Endothelial cell of umbilical vein (primary cell): ENCODE measurements around the gene MATK. TPM values are rescaled to one million over a fixed set of nuclear protein-coding genes. Genes with fewer than 3 reads are reported as not detected.

Source experiments
- BruUV-seq: library from RNA; stranded (reverse); fragments of 400-500 nt; replicated peaks from 2 replicates; lab custom pipeline; 2021; lab: Mats Ljungman, UMichigan
- CTCF ChIA-PET: fragments of 300-600, 350-600 bp; sonication (Branson Sonifier 250); formaldehyde crosslinking; loops from one replicate; lab custom pipeline; 2021; ENCODE audit warnings: antibody characterized with exemption, inconsistent platforms; lab: Charles Lee
- POLR2A ChIA-PET: fragments of 300-600, 350-600 bp; sonication (Branson Sonifier 250); formaldehyde crosslinking; loops from one replicate; lab custom pipeline; 2021; ENCODE audit warnings: antibody characterized with exemption, inconsistent platforms; lab: Charles Lee
- DNase-seq: peaks from one replicate; pipeline ENCODE4 v3.0.0-alpha.2; 2011; ENCODE audit warnings: low read depth, low spot score
- FAIRE-seq: peaks from 2 replicates; lab custom pipeline; 2011; peaks lifted over from hg19 to GRCh38; lab: Jason Lieb, UNC
- H2AFZ ChIP-seq: 2 replicates; pipeline ENCODE4 v1.6.0; 2012; ENCODE audit warnings: low read depth, low read length, control low read depth, inconsistent platforms
- H3K27ac ChIP-seq: 2 replicates; pipeline ENCODE4 v1.5.1; 2011; ENCODE audit warnings: low read depth, mild to moderate bottlenecking, control low read depth, low read length, moderate library complexity; ENCODE audit not compliant: insufficient read depth
- H3K27me3 ChIP-seq, 2 experiments: 2 replicates each; pipeline versions ENCODE4 v1.6.0 to v1.6.1; 2011; ENCODE audit warnings: low read length in 2 of 2, mixed read lengths in 1 of 2; ENCODE audit not compliant: control insufficient read depth in 2 of 2, insufficient read depth in 2 of 2
- H3K36me3 ChIP-seq, 2 experiments: 2 replicates in 1 of 2; 3 replicates in 1 of 2; pipeline ENCODE4 v1.5.1; 2011; ENCODE audit warnings: low read length in 2 of 2, mild to moderate bottlenecking in 1 of 2, moderate library complexity in 1 of 2; ENCODE audit not compliant: control insufficient read depth in 2 of 2, insufficient read depth in 2 of 2; ENCODE audit errors: extremely low read depth in 1 of 2
- H3K4me1 ChIP-seq: 3 replicates; pipeline ENCODE4 v1.5.1; 2011; ENCODE audit warnings: mild to moderate bottlenecking, low read length; ENCODE audit not compliant: control insufficient read depth, insufficient read depth; ENCODE audit errors: extremely low read depth
- H3K4me2 ChIP-seq: 2 replicates; pipeline ENCODE4 v1.6.1; 2011; ENCODE audit warnings: low read length, control low read depth, mixed read lengths; ENCODE audit not compliant: insufficient read depth
- H3K4me3 ChIP-seq, 3 experiments: fragments of 200-600 bp in 1 of 3; sonication (generic), shearing (Covaris generic) in 1 of 3; replicated peaks in 1 of 3; 2 replicates each; pipeline ENCODE4 v1.5.1; 2011 to 2016; ENCODE audit warnings: control low read depth in 3 of 3, low read length in 3 of 3, mild to moderate bottlenecking in 2 of 3, inconsistent platforms in 1 of 3, low read depth in 1 of 3, moderate library complexity in 1 of 3; ENCODE audit not compliant: insufficient read depth in 1 of 3
- H3K79me2 ChIP-seq: 2 replicates; pipeline ENCODE4 v1.6.0; 2012; ENCODE audit warnings: low read length, inconsistent platforms; ENCODE audit not compliant: control insufficient read depth, insufficient read depth
- H3K9ac ChIP-seq: replicated peaks from 2 replicates; pipeline ENCODE3; 2011; ENCODE audit warnings: low read length, control low read depth; ENCODE audit not compliant: insufficient read depth; ENCODE audit errors: extremely low read depth
- H3K9me1 ChIP-seq: replicated peaks from 3 replicates; pipeline ENCODE4 v1.6.0; 2011; ENCODE audit warnings: mild to moderate bottlenecking, low read length; ENCODE audit not compliant: control insufficient read depth, insufficient read depth; ENCODE audit errors: extremely low read depth
- H3K9me3 ChIP-seq: replicated peaks from 2 replicates; pipeline ENCODE4 v1.5.1; 2012; ENCODE audit warnings: low read length, inconsistent platforms; ENCODE audit not compliant: control insufficient read depth, insufficient read depth
- H4K20me1 ChIP-seq: replicated peaks from 2 replicates; pipeline ENCODE3; 2011; ENCODE audit warnings: mild to moderate bottlenecking, low read length; ENCODE audit not compliant: control insufficient read depth, insufficient read depth; ENCODE audit errors: extremely low read depth
- EZH2 ChIP-seq: IDR thresholded peaks from 2 replicates; pipeline ENCODE4 v1.6.1; 2012; ENCODE audit warnings: borderline replicate concordance, low read depth, mild to moderate bottlenecking, moderate library complexity, low read length, inconsistent platforms; ENCODE audit not compliant: severe bottlenecking
- FOS ChIP-seq: IDR thresholded peaks from 2 replicates; pipeline ENCODE4 v1.6.1; 2011; ENCODE audit warnings: mild to moderate bottlenecking, low read length, moderate library complexity, borderline replicate concordance; ENCODE audit not compliant: insufficient read depth
- GATA2 ChIP-seq: IDR thresholded peaks from 2 replicates; pipeline ENCODE4 v1.7.0; 2011; ENCODE audit warnings: low read depth, mild to moderate bottlenecking, moderate library complexity, mixed read lengths, low read length; ENCODE audit not compliant: insufficient read length, insufficient read depth
- JUN ChIP-seq: IDR thresholded peaks from 2 replicates; pipeline ENCODE4 v1.6.1; 2011; ENCODE audit warnings: borderline replicate concordance, low read depth; ENCODE audit not compliant: insufficient read length, insufficient read depth
- MAX ChIP-seq: IDR thresholded peaks from 2 replicates; pipeline ENCODE4 v1.6.1; 2011; ENCODE audit not compliant: insufficient read depth, insufficient read length
- MYC ChIP-seq: IDR thresholded peaks from one replicate; pipeline ENCODE4 v1.6.1; 2011; ENCODE audit warnings: mild to moderate bottlenecking, low read depth, low read length
- POLR2A ChIP-seq: IDR thresholded peaks from 2 replicates; pipeline ENCODE4 v1.6.1; 2012; ENCODE audit warnings: low read depth, mild to moderate bottlenecking, control low read depth, low read length
- POLR2AphosphoS5 ChIP-seq: IDR thresholded peaks from 2 replicates; pipeline ENCODE4 v1.6.1; 2012; ENCODE audit warnings: low read depth, mild to moderate bottlenecking, control low read depth, low read length, moderate library complexity; ENCODE audit not compliant: insufficient read depth
- dilution Hi-C: fragments of 300-500 bp; cut with MboI; formaldehyde crosslinking; loops from one replicate; pipeline ENCODE4 v1.15.0; 2019; ENCODE audit warnings: low sequenced_read_pairs; ENCODE audit not compliant: extremely low pct_ligation_motif_present
- intact Hi-C: fragments of 100-400 bp; cut with micrococcal nuclease; formaldehyde crosslinking; loops from one replicate; pipeline ENCODE4 v1.10.0; 2022
- polyA plus RNA-seq, 4 experiments: library from polyadenylated mRNA; depleted of rRNA in 3 of 4; stranded (reverse) in 3 of 4; unstranded in 1 of 4; fragments of >200 nt; gene quantifications; 2 replicates each; pipeline versions ENCODE4 v1.2.1 to v1.2.3, GENCODE V29; 2011 to 2012; ENCODE audit warnings: missing spikeins in 1 of 4
- total RNA-seq: library from RNA; stranded (reverse); gene quantifications from 2 replicates; pipeline ENCODE4 v1.2.3, GENCODE V29; 2021
- TF ChIP-seq, protein P1 (sequence below), 2 donors: IDR thresholded peaks; 1 replicate in 1 of 2; 2 replicates in 1 of 2; pipeline ENCODE4 v1.5.1; 2011; ENCODE audit warnings: low read length in 2 of 2, mild to moderate bottlenecking in 2 of 2, moderate library complexity in 2 of 2, control low read depth in 1 of 2, inconsistent platforms in 1 of 2, low read depth in 1 of 2; ENCODE audit not compliant: insufficient read depth in 1 of 2; ENCODE audit errors: extremely low read depth in 1 of 2

Gene MATK
- total and polyA plus RNA-seq, 2 donors (not counting 3 experiments of a cell fraction or from before 2014, with no cell fraction given): not detected

DNA sequence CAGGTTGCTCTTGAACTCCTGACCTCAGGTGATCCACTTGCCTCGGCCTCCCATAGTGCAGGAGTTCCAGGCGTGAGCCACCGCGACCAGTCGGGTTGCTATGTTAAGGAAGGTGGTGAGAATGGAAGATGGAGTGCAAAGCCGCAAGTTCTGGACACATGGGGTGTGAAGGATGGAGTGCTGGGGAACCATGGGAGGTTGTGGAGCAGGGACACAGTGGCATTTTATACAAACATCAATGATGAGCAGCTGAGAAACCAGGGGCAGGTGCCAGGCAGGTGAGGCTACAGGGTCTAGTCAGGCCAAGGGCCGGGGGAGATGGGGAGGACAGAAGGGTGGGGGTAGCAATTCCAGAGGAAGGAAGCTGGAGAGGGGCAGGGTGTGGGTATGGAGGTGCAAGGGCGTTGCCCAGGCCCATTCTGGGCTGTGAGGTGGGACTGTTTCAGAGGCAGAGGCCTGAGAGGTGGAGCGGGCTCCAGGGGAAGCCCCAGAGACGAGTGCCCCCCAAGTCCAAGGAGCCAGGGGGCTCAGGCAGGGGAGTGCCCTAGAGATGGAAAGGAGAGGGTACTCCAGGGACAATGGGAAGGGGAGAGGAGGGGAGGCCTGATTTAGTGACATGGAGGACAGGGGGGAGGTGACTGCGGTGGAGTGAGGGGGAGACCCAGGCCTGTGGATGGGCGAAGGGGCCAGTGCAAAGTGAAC, 12.2 kb downstream of the MATK start:
- no peaks in the 10 kb centered on the region for H3K27me3 ChIP-seq
- H3K9me3 ChIP-seq: no peaks in the 10 kb centered on the region
- H4K20me1 ChIP-seq: no peaks in the 10 kb centered on the region
- CTCF ChIA-PET: no interaction called here
- H3K79me2 ChIP-seq: no peaks in the 10 kb centered on the region
- no TSS peak for BruUV-seq
- no peaks in the 10 kb centered on the region for H3K4me1 ChIP-seq
- TF ChIP-seq MYC (no peak), EZH2 (no peak), POLR2AphosphoS5 (no peak), MAX (no peak), POLR2A (no peak), JUN (no peak), FOS (no peak), GATA2 (no peak)
- TF ChIP-seq, protein P1, sequence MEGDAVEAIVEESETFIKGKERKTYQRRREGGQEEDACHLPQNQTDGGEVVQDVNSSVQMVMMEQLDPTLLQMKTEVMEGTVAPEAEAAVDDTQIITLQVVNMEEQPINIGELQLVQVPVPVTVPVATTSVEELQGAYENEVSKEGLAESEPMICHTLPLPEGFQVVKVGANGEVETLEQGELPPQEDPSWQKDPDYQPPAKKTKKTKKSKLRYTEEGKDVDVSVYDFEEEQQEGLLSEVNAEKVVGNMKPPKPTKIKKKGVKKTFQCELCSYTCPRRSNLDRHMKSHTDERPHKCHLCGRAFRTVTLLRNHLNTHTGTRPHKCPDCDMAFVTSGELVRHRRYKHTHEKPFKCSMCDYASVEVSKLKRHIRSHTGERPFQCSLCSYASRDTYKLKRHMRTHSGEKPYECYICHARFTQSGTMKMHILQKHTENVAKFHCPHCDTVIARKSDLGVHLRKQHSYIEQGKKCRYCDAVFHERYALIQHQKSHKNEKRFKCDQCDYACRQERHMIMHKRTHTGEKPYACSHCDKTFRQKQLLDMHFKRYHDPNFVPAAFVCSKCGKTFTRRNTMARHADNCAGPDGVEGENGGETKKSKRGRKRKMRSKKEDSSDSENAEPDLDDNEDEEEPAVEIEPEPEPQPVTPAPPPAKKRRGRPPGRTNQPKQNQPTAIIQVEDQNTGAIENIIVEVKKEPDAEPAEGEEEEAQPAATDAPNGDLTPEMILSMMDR (IDR thresholded peaks at IDR 0.05; ENCODE audit: extremely low read depth in 1 of 2, insufficient read depth in 1 of 2, low read depth in 1 of 2, low read length in 2 of 2): no peak
- FAIRE-seq (no peak), DNase-seq (no peak)
- H3K9ac ChIP-seq: no peak overlapping the region
- intact Hi-C loops: no loop called here
- dilution Hi-C loops: no loop called here
- no peak overlapping the region for H2AFZ ChIP-seq
- POLR2A ChIA-PET: no interaction called here
- H3K36me3 ChIP-seq: no peaks in the 10 kb centered on the region
- H3K4me3 ChIP-seq: no peak overlapping the region
- no peaks in the 10 kb centered on the region for H3K9me1 ChIP-seq
- no peak overlapping the region for H3K4me2 ChIP-seq
- H3K27ac ChIP-seq: no peak overlapping the region
